C4-2B (cell line): Measurements from ENCODE around the gene SKAP2.

Experiments used
- ZFX ChIP-seq: fragments of 450-650 bp; IDR thresholded peaks from 2 replicates; pipeline ENCODE4 v1.6.1; 2017
- TF ChIP-seq, protein P1 (sequence below): fragments of 450-650 bp; conservative IDR thresholded peaks from 2 replicates; pipeline ENCODE4 v1.5.1; 2017; ENCODE audit warnings: mild to moderate bottlenecking

DNA sequence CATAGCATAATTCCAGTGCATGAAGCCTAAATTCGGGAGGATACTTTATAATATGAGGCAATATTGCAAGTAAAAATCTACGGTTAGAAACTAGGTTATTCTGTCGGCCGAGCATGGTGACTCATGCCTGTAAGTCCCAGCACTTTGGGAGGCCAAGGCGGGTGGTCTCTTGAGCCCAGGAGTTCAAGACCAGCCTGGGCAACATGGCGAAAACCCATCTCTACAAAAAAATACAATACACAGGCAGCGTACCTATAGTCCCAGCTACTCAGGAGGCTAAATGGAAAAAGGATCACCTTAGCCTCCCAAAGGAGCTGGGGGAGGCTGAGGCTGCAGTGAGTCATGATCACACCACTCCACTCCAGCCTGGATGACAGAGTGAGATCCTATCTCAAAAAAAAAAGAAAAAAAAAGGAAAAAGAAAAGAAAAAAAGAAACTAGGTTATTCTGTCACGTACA lies 14.2 kb downstream of the SKAP2 start:
- TF ChIP-seq, protein P1, sequence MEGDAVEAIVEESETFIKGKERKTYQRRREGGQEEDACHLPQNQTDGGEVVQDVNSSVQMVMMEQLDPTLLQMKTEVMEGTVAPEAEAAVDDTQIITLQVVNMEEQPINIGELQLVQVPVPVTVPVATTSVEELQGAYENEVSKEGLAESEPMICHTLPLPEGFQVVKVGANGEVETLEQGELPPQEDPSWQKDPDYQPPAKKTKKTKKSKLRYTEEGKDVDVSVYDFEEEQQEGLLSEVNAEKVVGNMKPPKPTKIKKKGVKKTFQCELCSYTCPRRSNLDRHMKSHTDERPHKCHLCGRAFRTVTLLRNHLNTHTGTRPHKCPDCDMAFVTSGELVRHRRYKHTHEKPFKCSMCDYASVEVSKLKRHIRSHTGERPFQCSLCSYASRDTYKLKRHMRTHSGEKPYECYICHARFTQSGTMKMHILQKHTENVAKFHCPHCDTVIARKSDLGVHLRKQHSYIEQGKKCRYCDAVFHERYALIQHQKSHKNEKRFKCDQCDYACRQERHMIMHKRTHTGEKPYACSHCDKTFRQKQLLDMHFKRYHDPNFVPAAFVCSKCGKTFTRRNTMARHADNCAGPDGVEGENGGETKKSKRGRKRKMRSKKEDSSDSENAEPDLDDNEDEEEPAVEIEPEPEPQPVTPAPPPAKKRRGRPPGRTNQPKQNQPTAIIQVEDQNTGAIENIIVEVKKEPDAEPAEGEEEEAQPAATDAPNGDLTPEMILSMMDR, result no peak
- TF ChIP-seq ZFX, result no peak
